NCI-H2171 treated with DMSO at 0.1 percent for 48 hours (cell line): ENCODE data around the gene PHF21A.

Experiments
- DNase-seq: peaks from one replicate; lab custom pipeline; 2025; lab: John Stamatoyannopoulos, UW

PHF21A gene

DNA sequence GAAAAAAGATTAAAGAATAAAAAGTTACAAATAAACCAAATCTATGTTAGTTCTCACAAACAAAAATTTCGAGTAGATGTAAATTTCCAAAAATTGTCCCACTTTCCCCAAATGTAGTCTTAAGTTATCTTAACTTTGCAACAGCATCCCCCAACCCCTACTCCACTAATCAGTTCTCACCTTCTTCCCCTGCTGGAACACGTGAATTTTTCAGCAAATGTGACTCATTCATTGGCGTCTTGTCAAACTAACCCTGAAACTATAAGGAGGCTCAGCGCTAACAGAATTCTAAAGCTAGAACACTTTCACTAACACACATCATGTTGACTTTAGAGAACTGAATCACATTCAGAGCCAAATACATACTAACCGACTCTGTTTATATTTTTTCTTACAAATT is 46.1 kb downstream of the PHF21A start:
- no peak for DNase-seq

DNA sequence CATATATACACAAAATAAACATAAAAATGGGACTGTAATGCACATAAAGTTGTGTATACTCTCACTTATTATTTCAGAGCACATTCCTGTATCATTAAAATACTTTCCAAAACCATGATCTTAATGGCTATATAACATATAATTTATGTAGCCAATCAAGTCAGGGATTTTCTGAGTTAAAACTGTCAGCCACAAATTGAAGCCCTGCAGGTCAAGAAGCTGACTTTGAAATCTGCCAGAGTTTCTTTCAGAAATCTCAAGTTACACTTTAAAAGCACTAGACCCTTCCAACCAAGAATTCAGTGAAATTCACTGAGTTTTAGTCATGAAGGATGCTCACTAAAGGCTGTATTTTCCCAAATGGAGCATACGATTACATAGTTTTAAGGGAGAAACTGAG is 47.6 kb downstream of the PHF21A start:
- DNase-seq: no peak

DNA sequence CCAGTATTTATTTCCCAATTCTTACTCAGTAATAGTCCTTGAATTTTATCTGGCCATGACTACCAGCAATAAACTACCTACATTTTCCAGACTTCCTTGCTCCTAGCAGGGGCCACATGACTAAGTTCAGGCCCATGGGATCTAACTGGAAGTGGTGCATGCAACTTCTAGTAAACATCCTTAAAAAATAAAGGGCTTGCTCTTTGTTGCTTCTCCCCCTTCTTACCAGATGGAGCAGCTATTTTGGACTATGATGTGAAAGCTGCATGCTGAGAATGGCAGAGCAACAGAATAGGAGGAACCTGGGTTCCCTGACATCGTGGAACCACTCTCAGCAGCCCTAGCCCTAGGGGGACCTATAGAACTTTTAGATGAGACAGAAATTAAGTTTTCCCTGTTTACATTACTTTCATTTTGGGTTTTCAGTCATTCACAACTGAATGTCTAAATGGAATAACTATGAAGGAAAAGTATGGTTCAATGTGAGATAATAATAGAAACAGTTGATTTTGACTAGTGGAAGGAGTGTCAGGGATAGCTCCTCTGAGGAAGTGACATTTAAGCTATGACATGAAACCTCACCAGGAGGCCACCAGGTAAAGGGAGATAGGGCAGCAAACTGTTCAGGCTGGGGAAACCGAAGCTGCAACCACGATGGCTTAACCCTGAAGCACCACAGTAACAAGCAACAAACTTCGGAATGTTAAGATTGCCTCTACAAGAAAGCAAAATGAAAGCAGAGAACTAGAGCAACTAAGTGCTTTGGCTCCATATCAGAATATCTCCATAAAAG is 48.9 kb downstream of the PHF21A start:
- no peak for DNase-seq

DNA sequence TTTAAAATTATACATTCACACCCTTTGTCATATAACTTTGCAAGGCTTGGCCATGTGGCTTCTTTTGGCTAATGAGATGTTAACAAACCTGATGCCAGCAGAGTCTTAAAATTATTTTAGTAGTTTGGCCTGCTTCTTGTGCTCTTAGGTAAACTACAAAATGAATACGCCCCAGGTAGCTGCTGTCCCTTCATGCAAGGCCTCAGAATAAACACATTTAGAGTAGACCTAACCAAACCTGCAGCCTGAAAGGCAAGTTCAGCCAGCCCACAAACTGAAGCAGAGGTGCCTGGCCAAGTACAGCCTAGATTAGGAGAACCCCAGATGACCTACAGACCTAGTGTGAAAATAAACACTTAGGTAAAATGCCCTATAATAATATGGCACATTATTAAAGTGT is 50.2 kb downstream of the PHF21A start:
- no peak for DNase-seq

DNA sequence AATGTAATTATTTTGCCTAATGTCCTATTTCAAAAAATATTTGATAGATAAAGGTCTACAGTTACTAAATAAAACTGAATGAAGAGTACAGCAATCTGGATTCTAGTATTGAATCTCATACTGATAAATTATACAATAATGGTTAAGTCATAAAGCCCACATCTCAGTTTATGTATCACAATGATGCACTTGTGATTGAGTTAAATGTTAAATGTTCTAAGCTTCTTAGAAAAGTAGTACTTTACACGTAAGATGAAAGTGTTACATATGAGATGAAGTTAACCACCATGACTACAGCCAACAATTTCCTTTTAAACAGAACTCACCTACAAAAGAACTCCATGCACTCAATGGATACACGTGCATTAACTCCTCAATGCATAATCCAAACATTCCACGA is 51.7 kb downstream of the PHF21A start:
- DNase-seq: no peak

DNA sequence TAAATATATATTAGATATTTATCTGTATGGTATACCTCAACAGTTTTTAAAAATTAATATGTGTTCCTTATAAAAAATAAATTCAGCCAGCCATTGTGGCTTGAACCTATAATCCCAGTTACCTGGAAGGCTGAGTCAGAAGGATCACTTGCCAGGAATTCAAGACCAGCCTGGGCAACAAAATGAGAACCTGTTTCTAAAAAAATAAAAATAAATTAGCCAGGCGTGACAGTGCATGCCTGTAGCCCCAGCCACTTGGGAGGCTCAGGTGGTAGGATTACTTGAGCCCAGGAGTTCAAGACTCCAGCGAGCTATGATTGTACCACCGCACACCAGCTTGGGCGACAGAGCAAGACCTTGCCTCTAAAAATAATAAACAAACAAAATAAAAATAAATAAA is 54.9 kb downstream of the PHF21A start:
- peak; percentile 81 for DNase-seq

DNA sequence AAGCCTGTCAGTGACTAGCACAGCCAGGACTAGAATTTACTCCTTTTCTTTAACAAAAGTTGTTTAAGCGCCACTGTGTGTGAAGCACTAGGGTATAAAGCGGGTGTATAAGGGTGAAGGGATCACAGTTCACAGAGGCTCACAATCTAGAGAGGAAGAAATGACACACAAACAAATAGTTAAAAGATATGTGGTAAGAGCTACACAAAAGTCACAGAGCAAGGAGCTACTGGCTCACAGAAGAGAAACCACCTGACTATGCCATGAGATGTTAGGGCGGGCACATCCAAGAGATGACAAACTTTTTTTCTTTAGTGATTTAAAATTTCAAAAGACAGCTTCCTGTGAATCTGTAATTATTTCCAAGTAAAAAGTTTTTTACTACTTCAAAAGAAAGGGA is 55.6 kb downstream of the PHF21A start:
- no peak for DNase-seq

DNA sequence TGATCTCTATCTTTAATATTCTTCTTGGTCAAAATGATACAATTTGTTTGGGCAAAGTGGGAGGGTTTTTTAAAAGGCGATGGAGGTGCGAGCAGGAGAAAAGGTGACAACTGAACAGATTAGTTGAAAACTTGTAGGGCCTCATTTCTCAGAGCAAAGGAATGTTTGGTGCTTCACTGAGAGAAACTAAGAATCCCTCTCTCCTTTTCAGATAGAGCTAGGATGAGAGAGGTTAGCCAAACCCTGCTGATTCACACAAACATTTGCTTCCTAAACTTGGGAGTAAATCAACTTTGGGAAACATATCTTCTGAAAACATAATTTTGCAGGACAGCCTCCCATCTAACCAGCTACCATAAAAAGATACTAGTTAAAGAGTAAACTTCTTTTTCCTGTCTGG is 57.0 kb downstream of the PHF21A start:
- no peak for DNase-seq

DNA sequence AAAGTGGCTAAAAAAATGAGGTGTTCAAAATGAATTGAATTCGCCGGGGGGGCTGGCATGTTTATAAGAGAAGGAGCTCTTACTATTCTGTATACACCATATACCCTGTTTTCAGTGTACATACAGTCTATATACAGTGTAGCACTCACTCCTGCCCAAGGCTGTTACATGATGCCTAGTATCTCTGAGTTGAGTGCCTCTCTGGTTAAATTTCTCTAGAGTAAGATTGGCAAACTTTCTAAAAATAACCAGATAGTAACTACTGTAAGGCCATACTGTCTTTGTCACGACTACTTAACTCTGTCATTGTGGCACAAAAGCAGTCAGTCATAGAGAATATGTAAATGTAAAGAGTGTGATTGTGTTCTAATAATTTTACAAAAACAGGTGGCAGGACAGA is 58.1 kb downstream of the PHF21A start:
- DNase-seq: no peak

DNA sequence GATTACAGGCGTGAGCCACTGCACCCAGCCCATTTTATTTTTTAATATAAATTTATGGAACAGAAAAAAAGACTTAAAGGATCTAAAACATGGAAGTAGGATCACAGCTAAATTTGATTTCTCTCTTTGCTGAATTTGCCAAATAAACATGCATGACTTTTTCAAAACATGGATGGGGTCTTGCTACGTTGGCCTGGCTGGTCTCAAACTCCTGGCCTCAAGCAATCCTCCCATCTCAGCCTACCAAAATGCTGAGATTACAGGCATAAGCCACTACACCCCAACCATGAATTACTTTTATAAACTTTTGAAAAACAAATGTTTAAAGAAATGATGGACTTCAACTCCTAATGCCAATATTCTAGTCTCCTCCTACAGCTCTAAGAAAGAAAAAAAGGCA is 61.2 kb downstream of the PHF21A start:
- no peak for DNase-seq

DNA sequence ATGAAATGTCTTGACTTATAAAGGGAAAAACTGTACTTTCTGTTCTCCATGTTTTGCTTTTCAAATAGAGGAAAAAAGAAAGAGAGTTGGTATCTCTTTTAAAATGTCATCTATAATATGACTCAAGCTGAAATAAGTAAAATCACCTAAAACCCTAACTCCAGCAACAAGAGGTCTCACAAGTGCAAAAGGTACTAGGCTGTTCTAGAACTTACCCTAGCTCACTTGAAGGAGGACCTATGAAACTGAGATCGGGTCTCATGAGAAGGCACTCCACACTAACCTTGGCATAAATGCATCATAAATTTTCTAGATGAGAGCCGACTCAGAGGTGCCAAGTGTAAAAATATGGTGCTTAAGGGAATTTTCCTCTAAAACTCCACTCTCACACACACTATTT is 63.8 kb downstream of the PHF21A start:
- DNase-seq: no peak

DNA sequence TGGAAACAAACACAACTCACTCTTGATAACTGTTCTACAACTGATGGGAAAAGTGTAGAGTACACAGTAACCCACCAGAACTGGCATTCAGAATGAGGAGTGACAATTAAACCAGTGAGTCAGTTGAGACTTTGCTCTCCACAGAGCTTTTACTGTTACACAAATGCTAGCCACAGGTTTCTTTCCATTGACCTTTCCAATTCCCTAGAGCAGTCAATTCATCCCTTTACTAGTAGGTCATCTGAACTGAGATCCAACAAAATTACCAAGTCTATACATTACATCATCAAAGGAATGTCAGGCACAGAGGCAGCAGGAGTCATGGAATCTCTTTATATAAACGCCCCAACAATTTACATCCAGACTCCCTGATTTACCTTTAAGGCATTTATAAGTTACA is 65.9 kb downstream of the PHF21A start:
- no peak for DNase-seq

DNA sequence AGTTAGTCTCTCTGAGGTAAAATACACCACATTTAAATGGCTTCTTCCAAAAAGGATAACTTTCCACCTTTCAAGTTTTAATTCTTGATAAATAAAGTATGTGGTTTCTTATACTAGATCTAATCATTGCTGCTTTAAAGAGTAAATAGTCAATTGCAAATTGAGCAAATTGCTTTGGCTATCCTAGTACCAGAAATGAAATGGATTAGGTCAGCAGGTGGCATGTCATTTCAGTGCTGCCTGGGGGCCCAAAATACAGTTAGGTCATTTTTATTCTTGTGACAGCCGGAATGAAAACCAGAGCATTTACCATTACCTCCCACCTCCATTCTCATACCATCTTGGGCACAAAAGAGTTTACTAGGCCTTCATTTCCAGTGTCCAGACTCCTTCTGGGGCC is 70.2 kb downstream of the PHF21A start:
- DNase-seq: no peak

DNA sequence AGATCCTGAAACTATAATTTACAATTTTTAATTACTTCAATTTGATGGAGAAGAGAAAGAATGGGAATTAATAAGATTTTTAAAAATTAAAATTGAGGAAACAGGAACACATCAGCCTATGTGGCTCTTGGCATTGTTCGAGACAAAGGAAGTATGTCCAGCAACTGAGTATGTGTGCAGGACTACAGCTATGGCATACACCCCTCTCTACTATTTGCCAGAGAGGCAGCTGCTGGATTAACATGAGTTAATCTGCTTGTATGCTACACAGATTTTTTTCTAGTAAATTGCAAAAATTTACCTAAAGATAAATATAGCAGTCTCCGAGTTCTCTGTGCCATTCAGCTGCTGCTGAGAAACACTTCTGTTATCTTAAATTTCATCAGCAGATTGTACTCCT is 70.6 kb downstream of the PHF21A start:
- peak; percentile 12 for DNase-seq

DNA sequence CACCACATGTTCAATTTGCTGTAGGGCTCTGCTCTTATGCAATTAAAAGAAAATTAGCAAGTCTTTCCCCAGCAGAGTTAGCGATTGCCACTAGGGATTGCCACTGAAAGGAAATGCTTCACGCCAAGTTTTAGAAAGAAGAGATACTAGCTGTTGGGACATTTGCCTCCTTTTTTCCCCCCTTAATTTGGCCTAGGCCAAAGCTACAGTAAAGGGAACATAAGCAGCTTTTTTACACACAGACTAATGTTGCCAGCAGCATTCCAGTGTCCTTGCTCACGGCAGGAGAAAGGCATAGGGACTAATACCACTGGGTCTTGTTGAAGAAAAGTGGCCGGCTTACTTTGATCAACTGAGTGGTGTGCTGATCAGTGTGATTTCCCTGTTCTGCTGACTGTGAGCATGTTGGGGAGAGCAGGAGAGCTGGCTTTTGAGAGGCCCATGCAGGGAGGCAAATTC is 71.2 kb downstream of the PHF21A start:
- DNase-seq: peak; percentile 63

DNA sequence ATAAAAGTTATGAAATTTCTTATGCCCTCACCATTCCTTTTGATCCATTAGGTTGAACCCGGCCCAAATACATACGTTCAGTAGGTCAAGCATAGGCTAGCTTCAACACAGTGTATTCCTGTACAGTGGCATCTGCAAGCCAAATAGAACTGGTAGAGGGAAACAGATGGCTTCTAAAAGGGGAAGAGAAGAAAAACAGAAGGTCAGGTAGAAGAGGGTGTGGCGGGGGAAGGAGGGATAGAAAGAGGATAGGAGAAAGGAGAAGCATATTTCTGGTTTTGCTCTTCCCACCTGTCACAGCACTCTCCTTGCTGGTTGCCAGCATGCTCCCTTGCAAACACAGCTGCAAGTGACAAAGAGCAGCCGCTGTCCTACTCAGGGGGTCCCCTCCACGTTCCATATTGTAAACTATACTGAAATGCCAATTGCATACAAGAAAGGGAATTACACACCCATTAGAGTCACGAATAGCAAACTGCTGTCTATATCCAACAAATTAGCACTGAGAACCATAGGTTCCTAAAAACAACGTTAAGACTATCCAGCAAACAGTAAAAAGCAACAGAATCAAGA is 71.8 kb downstream of the PHF21A start:
- DNase-seq: peak; percentile 91

DNA sequence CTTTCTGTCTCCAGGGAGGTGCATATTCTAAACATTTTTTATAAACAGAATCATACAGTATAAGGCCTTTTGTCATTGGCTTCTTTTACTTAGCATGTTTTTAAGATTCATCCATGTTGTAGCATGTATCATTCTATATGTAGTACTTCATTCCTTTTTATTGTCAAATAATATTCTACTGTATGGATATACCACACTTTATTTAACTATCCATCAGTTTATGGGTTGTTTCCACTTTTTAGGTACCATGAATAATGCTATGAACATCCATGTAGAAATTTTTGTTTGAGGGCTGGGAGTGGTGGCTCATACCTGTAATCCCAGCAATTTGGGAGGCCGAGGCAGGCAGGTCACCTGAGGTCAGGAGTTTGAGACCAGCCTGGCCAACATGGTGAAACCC is 73.1 kb downstream of the PHF21A start:
- no peak for DNase-seq

DNA sequence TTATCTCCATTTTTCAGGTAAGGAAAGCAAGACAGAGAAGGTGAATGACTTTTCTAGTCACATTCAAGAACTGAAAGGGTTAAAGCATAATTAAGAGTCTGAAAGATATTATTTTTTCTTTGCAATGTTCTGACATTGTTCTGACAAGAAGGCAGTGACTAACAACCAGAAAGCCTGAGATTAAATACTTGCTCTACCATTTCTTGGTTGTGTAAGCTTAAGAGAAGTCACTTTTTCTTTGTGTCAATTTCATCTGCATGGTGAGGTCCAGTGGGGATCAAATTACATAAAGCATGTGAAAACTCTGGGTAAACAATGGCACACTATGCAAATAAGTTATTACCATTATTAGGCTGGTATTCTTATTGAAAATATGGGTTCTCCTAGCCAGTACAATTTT is 73.7 kb downstream of the PHF21A start:
- DNase-seq: no peak

DNA sequence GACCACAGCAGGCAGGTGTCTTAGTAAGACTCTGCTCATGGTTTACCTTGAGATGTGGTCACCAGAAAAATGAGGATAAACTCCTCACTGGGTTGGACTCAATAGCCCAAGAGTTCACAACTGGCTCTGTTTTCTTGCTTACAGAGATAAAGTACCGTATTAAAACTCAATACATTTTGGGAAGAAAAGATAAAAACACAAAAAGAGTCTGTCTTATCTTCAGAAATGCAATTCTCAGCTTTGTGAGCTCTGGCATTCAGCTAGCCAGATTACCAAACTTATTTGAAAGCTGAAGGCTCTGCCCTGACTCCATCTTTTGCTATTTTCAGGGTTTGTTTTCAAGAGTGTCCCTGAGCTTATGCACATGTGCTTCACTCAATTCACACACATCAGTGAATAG is 75.4 kb downstream of the PHF21A start:
- no peak for DNase-seq

DNA sequence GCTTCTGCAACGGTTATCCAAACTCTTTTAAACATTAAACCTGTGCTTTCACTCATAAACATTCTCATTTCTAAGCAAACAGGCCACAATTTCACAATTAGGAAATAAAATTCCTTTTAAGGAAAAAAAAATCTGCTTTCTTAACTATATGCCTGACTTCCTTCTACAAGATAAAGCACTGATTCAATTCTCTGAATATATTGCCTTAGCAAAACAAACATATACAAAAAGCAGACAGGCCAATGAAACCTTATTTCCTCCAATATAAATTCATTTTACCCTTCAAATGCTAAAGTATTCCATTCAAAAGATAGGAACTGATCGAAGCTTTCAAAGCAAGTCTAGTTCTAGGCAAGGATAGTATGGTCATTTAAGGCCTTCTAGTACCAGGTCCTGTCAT is 76.7 kb downstream of the PHF21A start:
- no peak for DNase-seq

DNA sequence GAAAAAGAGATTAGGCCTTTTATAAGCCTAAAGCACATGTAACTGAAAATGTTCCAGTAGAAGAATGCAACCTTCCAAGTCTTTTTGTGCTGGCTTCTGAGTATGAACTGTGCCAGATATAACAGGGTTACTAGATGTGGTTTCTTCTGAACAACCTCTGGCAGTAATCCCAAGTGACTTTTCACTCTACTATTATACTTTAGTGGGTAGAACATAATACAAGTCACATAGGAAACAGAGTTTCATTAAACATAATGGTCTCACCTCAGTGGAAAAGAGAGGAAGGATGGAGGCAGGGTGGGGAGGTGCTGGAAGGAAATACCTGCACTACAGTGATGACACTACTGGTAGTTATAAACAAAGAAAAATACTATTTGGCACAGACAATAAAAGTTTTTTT is 81.3 kb downstream of the PHF21A start:
- DNase-seq: no peak

DNA sequence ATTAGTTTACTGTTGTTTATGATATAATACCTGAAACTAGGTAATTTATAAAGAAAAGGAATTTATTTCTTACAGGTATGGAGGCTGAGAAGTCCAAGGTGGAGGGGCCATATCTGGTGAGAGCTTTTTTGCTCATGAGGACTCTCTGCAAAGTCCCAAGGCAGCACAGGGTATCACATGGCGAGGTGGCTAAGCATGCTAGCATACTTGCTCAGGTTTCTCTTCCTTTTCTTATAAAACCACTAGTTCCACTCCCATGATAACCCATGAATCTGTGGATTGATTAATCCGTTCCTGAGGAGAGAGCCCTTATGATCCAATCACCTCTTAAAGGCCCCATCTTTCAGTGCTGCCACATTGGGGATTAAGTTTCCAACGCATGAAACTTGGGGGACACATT is 82.7 kb downstream of the PHF21A start:
- DNase-seq: no peak

DNA sequence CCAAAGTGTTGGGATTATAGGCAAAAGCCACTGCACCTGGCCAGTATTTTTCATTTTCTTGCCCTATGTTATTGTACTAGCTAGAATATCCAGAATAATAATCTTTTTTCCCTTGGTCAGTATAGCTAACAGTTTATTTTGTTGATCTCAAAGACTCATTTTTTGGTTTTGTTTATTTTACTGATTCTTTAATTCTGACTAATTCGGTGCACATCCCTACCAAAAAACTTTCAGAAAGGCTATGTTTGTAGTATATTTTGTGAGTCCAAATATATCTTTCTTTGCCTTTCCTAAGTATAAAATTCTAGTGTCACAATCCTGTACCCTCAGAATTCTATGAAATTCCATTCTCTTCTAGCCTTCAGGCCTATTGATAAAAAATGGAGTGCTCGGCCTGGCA is 84.3 kb downstream of the PHF21A start:
- DNase-seq: no peak

DNA sequence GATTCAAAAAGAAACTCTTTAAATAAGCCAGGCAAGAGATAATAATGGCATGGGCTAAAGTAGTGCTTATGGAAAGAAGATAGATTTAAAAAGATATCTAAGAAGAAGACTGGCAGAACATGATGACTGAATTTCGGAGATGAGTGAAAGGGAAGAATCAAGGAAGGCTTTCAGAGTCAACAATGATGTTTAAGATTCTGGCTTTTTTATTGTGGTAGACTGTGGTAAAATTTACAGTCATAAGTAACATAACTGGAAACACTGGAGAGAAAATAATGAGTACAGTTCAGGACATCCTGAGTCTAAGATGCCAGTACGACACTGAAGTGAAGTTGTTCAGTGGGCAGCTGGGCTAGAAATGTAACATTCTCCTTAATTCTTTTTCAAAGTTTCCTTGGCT is 85.2 kb downstream of the PHF21A start:
- no peak for DNase-seq
